AG04449 (cell line): ENCODE data around the gene FUT2.
A peak's percentile ranks its signal among the peaks of the same experiment; 100 is the strongest.
"Not testable (repeated sequence)": the region's sequence is repeated elsewhere in the genome, so short reads cannot be mapped to it uniquely, and the experiment has no call there.

ENCODE experiments used
- CTCF ChIA-PET: fragments of 350-600 bp; formaldehyde crosslinking; extraction: SDS; loops from one replicate; lab custom pipeline; 2021; ENCODE audit warnings: antibody characterized with exemption; lab: Yijun Ruan, JAX
- POLR2A ChIA-PET: fragments of 400-600, 350-600 bp; formaldehyde crosslinking; extraction: SDS; loops from one replicate; lab custom pipeline; 2020; ENCODE audit warnings: antibody characterized with exemption, inconsistent platforms; lab: Yijun Ruan, JAX
- DNase-seq: peaks from one replicate; pipeline ENCODE4 v3.0.0-alpha.2; 2010; ENCODE audit warnings: low read depth, low spot score
- H3K4me3 ChIP-seq: 2 replicates; pipeline ENCODE4 v1.5.1; 2011; ENCODE audit warnings: low read depth, mild to moderate bottlenecking, control low read depth, low read length
- TF ChIP-seq, protein P1 (sequence below): IDR thresholded peaks from one replicate; pipeline ENCODE4 v1.5.1; 2011; ENCODE audit warnings: mild to moderate bottlenecking, moderate library complexity, low read length, control low read depth, inconsistent platforms; ENCODE audit not compliant: insufficient read depth; ENCODE audit errors: missing control alignments

The FUT2 gene

DNA sequence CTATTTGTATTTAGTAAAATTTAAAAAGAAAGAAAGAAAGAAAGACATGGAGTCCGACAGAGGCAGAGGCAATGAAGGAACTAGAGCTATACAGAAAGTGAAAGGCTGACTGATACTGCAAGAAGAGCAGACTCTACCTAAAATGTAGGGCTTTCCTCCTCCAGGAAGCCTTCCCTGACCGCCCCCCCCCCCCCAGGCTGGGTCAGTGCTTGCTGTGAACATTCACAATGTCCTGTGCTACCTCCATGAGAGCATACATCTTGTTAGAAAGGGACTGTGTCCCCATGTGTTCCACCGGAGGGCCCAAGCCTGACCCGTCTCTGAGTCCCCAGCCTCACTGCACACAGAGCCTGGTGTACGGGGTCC, 44.1 kb upstream of the FUT2 start:
- ChIA-PET CTCF (interaction anchor here (0.7 to 2.1 kb wide), 2 partner anchors 24 to 26 kb away, joined by 3 to 7 read pairs; no protein-coding TSS in a partner anchor), POLR2A (interaction anchor here (0.6 kb wide), 1 partner anchor 227 kb away, joined by 4 read pairs; no protein-coding TSS in a partner anchor)
- TF ChIP-seq, protein P1, sequence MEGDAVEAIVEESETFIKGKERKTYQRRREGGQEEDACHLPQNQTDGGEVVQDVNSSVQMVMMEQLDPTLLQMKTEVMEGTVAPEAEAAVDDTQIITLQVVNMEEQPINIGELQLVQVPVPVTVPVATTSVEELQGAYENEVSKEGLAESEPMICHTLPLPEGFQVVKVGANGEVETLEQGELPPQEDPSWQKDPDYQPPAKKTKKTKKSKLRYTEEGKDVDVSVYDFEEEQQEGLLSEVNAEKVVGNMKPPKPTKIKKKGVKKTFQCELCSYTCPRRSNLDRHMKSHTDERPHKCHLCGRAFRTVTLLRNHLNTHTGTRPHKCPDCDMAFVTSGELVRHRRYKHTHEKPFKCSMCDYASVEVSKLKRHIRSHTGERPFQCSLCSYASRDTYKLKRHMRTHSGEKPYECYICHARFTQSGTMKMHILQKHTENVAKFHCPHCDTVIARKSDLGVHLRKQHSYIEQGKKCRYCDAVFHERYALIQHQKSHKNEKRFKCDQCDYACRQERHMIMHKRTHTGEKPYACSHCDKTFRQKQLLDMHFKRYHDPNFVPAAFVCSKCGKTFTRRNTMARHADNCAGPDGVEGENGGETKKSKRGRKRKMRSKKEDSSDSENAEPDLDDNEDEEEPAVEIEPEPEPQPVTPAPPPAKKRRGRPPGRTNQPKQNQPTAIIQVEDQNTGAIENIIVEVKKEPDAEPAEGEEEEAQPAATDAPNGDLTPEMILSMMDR: no peak

DNA sequence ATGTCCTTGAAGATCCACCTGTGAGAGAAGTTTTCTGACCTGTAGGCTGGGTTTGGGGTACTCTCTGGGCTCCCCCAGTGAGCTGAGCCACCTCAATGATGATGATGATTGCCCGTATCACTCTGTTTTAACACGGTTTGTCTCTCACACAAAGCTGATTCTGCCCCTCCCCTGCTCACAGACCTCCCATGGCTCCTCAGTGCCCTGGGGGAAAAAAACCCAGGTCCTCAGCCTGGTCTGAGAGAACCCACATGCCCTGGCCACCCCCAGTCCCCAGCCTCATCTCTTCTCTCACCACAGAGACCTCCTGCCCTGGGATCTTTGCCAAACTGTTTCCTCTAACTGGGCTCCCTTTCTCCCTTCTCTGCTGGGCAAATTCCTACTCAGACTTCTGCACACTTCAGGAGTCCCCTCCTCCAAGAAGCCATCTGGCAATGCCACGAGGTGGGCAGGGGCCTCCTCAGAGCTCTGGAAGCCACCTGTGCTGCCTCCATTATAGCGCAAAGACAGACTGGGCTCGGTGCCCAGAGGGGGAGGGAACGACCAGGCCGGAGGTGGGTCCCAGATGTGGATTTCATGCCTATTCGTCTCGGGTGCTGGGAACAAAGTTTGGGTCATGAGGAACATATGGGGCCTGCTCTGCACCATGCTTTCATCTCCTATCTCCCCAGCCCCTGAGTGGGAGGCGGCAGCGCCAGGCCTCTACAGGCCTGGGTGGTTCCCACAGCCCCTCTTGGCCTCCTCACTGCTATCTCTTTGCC, 41.3 kb upstream of the FUT2 start:
- ChIA-PET CTCF (interaction anchor here (1.5 to 2.0 kb wide), 2 partner anchors 9 to 21 kb away, joined by 5 to 9 read pairs; no protein-coding TSS in a partner anchor), POLR2A (no interaction called here)
- TF ChIP-seq, protein P1: no peak
- no peak overlapping the region for H3K4me3 ChIP-seq
- DNase-seq: no peak

More for the DNA sequence above, 44.1 kb upstream of the FUT2 start:
- no peak for DNase-seq
- H3K4me3 ChIP-seq: no peak overlapping the region

DNA sequence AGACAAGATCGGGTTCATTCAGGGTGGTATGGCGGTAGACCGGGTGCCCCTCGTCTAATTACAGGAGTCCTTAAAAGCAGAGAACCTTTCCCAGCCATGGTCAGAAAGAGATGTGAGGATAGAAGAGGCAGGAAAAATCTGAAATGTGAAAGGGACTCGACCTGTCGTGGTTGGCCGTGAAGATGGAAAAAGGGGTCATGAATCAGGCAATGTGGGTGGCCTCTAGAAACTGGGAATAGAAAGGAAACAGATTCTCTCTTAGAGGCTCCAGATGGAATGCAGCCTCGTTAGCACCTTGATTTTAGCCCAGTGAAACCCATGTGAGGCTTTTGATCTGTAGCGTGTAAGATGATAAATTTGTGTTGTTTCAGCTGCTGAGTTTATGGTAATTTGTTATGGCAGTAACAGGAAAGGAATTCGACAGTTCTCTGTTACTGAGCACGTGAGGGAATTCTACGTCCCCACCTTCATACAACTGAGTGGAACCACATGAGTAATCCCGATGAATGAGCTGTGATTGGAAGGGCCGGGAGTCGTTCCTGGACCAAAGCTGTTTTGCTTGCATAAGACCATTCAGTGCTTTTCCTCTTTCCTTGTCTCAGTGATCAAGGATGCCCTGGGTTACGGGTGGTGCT, 38.8 kb upstream of the FUT2 start:
- TF ChIP-seq, protein P1: no peak
- CTCF ChIA-PET: interaction anchor here (1.7 to 2.7 kb wide), 3 partner anchors 11 to 19 kb away, joined by 9 to 21 read pairs (median 10); partner anchors contain the start of gene CA11
- no peak overlapping the region for H3K4me3 ChIP-seq
- POLR2A ChIA-PET: no interaction called here
- peak; percentile 74 for DNase-seq

DNA sequence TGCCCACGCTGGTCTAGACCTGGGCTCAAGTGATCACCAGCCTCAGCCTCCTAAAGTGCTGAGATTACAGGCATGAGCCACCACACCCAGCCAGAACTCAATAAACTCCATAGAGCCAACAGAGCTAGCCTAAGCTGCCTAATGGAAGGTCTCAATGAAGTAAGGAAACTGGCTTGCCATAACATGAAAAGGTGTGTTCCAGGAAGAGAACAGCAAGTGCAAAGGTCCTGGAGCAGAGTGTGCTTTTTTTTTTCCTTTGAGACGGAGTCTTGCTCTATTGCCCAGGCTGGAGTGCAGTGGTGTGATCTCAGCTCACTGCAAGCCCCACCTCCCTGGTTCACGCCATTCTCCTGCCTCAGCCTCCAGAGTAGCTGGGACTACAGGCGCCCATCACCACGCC, 37.9 kb upstream of the FUT2 start:
- H3K4me3 ChIP-seq, POLR2A ChIA-PET, DNase-seq: not testable (repeated sequence)
- CTCF ChIA-PET: interaction anchor here (1.1 to 2.7 kb wide), 3 partner anchors 12 to 185 kb away, joined by 3 to 21 read pairs (median 10); partner anchors contain the start of gene CA11

DNA sequence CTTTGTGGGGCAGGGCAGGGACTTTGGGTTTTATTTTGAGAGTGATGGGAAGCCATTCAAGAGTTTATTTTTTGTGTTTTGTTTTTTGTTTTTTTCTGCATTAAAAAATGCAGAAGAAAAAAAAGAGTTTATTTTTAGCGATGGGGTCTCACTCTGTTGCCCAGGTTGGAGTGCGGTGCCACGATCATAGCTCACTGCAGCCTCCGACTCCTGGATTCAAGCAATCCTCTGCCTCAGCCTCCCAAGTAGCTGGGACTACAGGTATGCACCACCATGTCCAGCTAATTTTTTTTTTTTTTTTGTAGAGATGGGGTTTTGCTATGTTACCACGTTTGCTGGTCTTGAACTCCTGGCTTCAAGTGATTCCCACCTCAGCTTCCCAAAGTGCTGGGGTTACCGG, 37.3 kb upstream of the FUT2 start:
- no peak for DNase-seq
- TF ChIP-seq, protein P1: no peak
- CTCF ChIA-PET: interaction anchor here (1.1 to 1.7 kb wide), 2 partner anchors 17 to 184 kb away, joined by 3 to 10 read pairs; no protein-coding TSS in a partner anchor
- POLR2A ChIA-PET: no interaction called here
- no peak overlapping the region for H3K4me3 ChIP-seq

DNA sequence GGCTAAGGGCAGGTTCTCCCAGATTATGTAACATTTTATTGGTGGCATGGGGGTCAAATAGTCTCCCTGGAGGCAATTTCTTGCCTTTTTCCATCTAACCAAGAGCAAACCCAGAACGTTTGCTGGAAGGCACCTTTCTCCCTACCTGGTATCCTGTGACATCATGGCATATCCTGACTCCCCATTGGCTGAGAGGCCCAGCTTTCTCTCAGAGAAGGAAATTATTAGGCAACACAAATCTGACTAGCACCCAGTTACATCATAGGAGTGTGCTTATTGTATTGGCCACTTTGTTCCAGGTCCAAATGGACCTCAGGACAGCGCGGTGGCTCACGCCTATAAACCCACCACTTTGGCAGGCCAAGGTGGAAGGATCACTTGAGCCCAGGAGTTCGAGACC, 36.0 kb upstream of the FUT2 start:
- POLR2A ChIA-PET: no interaction called here

More for the DNA sequence above, 36.0 kb upstream of the FUT2 start:
- TF ChIP-seq, protein P1: no peak
- DNase-seq: no peak
- CTCF ChIA-PET: interaction anchor here (1.5 kb wide), 1 partner anchor 15 kb away, joined by 6 read pairs; no protein-coding TSS in a partner anchor
- H3K4me3 ChIP-seq: no peak overlapping the region
